IMR-90 (cell line): ENCODE measurements around the gene ZSCAN10. TPM values are rescaled to one million over a fixed set of nuclear protein-coding genes. Genes with fewer than 3 reads are reported as not detected.

Experiments used
- ATAC-seq: fragments of 200-7000 bp; cut with Tn5 transposase; 2 replicates; pipeline ENCODE4 v1.9.1; 2020; ENCODE audit warnings: low read depth, mild to moderate bottlenecking, moderate library complexity
- BruUV-seq: library from RNA; stranded (reverse); fragments of 400-500 nt; replicated peaks from 2 replicates; lab custom pipeline; 2021; lab: Mats Ljungman, UMichigan
- CTCF ChIA-PET: fragments of 300-600 bp; formaldehyde crosslinking; extraction: SDS; loops from one replicate; lab custom pipeline; 2021; ENCODE audit warnings: antibody characterized with exemption; lab: Yijun Ruan, JAX
- POLR2A ChIA-PET: fragments of 300-600 bp; sonication (Branson Sonifier 250); formaldehyde crosslinking; loops from one replicate; lab custom pipeline; 2022; ENCODE audit warnings: antibody characterized with exemption; ENCODE audit not compliant: unreplicated experiment; lab: Charles Lee
- DNase-seq: peaks from one replicate; pipeline ENCODE4 v3.0.0; 2013
- H2AFZ ChIP-seq: replicated peaks from 2 replicates; pipeline ENCODE3; 2013; ENCODE audit warnings: low read length, mild to moderate bottlenecking; ENCODE audit not compliant: poor library complexity
- H2AK5ac ChIP-seq: 2 replicates; pipeline ENCODE4 v1.6.1; 2013; ENCODE audit warnings: low read depth, low read length, inconsistent platforms
- H2AK9ac ChIP-seq: replicated peaks from 2 replicates; pipeline ENCODE3; 2013; ENCODE audit warnings: mild to moderate bottlenecking, low read depth, low read length, moderate library complexity; ENCODE audit not compliant: poor library complexity
- H2BK120ac ChIP-seq: 2 replicates; pipeline ENCODE4 v1.6.1; 2013; ENCODE audit warnings: low read depth, low read length, inconsistent platforms
- H2BK15ac ChIP-seq: 3 replicates; pipeline ENCODE4 v1.6.1; 2013; ENCODE audit warnings: low read depth, low read length, inconsistent platforms
- H2BK20ac ChIP-seq: 2 replicates; pipeline ENCODE4 v1.6.1; 2013; ENCODE audit warnings: low read depth, mild to moderate bottlenecking, inconsistent platforms, low read length, moderate library complexity
- H2BK5ac ChIP-seq: 2 replicates; pipeline ENCODE4 v1.6.1; 2013; ENCODE audit warnings: mild to moderate bottlenecking, low read depth, low read length, inconsistent platforms; ENCODE audit not compliant: poor library complexity, severe bottlenecking
- H3K14ac ChIP-seq: replicated peaks from 2 replicates; pipeline ENCODE4 v1.6.1; 2013; ENCODE audit warnings: low read depth, low read length, inconsistent platforms
- H3K18ac ChIP-seq: 2 replicates; pipeline ENCODE4 v1.6.1; 2013; ENCODE audit warnings: low read depth, low read length, control low read depth
- H3K23ac ChIP-seq: 2 replicates; pipeline ENCODE4 v1.6.1; 2013; ENCODE audit warnings: low read depth, low read length, inconsistent platforms
- H3K27ac ChIP-seq: 2 replicates; pipeline ENCODE4 v1.5.1; 2013; ENCODE audit warnings: mild to moderate bottlenecking, control low read depth, low read length; ENCODE audit not compliant: insufficient read depth
- H3K27me3 ChIP-seq: 2 replicates; pipeline ENCODE4 v1.6.1; 2013; ENCODE audit warnings: low read length; ENCODE audit not compliant: control insufficient read depth, insufficient read depth
- H3K36me3 ChIP-seq: 2 replicates; pipeline ENCODE4 v1.6.1; 2013; ENCODE audit warnings: low read length, mixed read lengths; ENCODE audit not compliant: control insufficient read depth, insufficient read depth
- H3K4ac ChIP-seq: 2 replicates; pipeline ENCODE4 v1.6.1; 2013; ENCODE audit warnings: low read depth, low read length, inconsistent platforms
- H3K4me1 ChIP-seq: 2 replicates; pipeline ENCODE4 v1.6.1; 2013; ENCODE audit warnings: low read length, mixed read lengths; ENCODE audit not compliant: control insufficient read depth, insufficient read depth
- H3K4me2 ChIP-seq: 2 replicates; pipeline ENCODE4 v1.6.1; 2013; ENCODE audit warnings: low read depth, mild to moderate bottlenecking, control low read depth, low read length, moderate library complexity
- H3K4me3 ChIP-seq: 2 replicates; pipeline ENCODE4 v1.5.1; 2013; ENCODE audit warnings: low read depth, mild to moderate bottlenecking, control low read depth, low read length, moderate library complexity; ENCODE audit not compliant: insufficient read depth
- H3K56ac ChIP-seq: 2 replicates; pipeline ENCODE4 v1.6.1; 2013; ENCODE audit warnings: low read length, inconsistent platforms; ENCODE audit not compliant: insufficient read depth; ENCODE audit errors: extremely low read depth
- H3K79me1 ChIP-seq, 2 experiments: 2 replicates each; pipeline ENCODE4 v1.6.1; 2013; ENCODE audit warnings: low read length in 2 of 2, inconsistent platforms in 1 of 2, low read depth in 1 of 2
- H3K9ac ChIP-seq: 2 replicates; pipeline ENCODE4 v1.6.1; 2013; ENCODE audit warnings: low read depth, low read length, control low read depth
- H3K9me1 ChIP-seq: 2 replicates; pipeline ENCODE4 v1.6.1; 2013; ENCODE audit warnings: low read length, inconsistent platforms; ENCODE audit not compliant: insufficient read depth
- H3K9me3 ChIP-seq: 2 replicates; pipeline ENCODE4 v1.6.1; 2013; ENCODE audit warnings: low read length; ENCODE audit not compliant: control insufficient read depth, insufficient read depth
- H4K20me1 ChIP-seq: 2 replicates; pipeline ENCODE4 v1.6.1; 2013; ENCODE audit warnings: low read length, inconsistent platforms; ENCODE audit not compliant: insufficient read depth
- H4K5ac ChIP-seq: 2 replicates; pipeline ENCODE4 v1.6.1; 2013; ENCODE audit warnings: mild to moderate bottlenecking, low read depth, low read length, control low read depth
- H4K8ac ChIP-seq, 2 experiments: 2 replicates each; pipeline ENCODE4 v1.6.1; 2013; ENCODE audit warnings: low read depth in 2 of 2, low read length in 2 of 2, control low read depth in 1 of 2, inconsistent platforms in 1 of 2
- H4K91ac ChIP-seq: 2 replicates; pipeline ENCODE4 v1.6.1; 2013; ENCODE audit warnings: low read depth, low read length, inconsistent platforms; ENCODE audit not compliant: insufficient read depth
- CHD1 ChIP-seq: IDR thresholded peaks from 2 replicates; pipeline ENCODE4 v1.6.1; 2012; ENCODE audit warnings: low read depth, low read length, improper control_type of control experiment
- MAZ ChIP-seq: IDR thresholded peaks from 2 replicates; pipeline ENCODE4 v1.6.1; 2012; ENCODE audit warnings: low read depth, mild to moderate bottlenecking, low read length, improper control_type of control experiment, moderate library complexity, borderline replicate concordance
- RAD21 ChIP-seq: IDR thresholded peaks from 2 replicates; pipeline ENCODE4 v1.6.1; 2012; ENCODE audit warnings: low read length, improper control_type of control experiment
- RCOR1 ChIP-seq: IDR thresholded peaks from 2 replicates; pipeline ENCODE4 v1.6.1; 2012; ENCODE audit warnings: mild to moderate bottlenecking, low read length, improper control_type of control experiment; ENCODE audit not compliant: insufficient replicate concordance
- WGBS, 2 experiments: methylation state at CpG; one replicate each; pipeline versions ENCODE4 v1.1.5 to v1.1.7; 2013; ENCODE audit warnings: missing lambda C conversion rate in 2 of 2; ENCODE audit not compliant: insufficient read length in 1 of 2; ENCODE audit errors: extremely low coverage in 2 of 2; 5-methylcytosine and 5-hydroxymethylcytosine counted together
- dilution Hi-C: fragments of 300-500 bp; cut with HindIII; formaldehyde crosslinking; loops from one replicate; pipeline ENCODE4 v1.14.3; 2018; ENCODE audit warnings: low sequenced_read_pairs; ENCODE audit not compliant: unreplicated experiment
- in situ Hi-C: fragments of 300-500 bp; cut with MboI; formaldehyde crosslinking; loops from 3 replicates; pipeline ENCODE4 v1.14.3; 2019; ENCODE audit warnings: low sequenced_read_pairs, inconsistent platforms, mixed read lengths
- intact Hi-C: fragments of 100-400 bp; cut with micrococcal nuclease; formaldehyde crosslinking; loops from 2 replicates; pipeline ENCODE4 v1.10.0; 2022
- polyA plus RNA-seq, 3 experiments: library from polyadenylated mRNA; depleted of rRNA; stranded (reverse); fragments of >200 nt; gene quantifications; 2 replicates each; pipeline ENCODE4 v1.2.3, GENCODE V29; 2012; ENCODE audit warnings: low replicate concordance in 1 of 3
- total RNA-seq: library from RNA; depleted of rRNA; stranded (reverse); fragments of >200 nt; gene quantifications from 2 replicates; pipeline ENCODE4 v1.2.3, GENCODE V29; 2012
- TF ChIP-seq, protein P1 (sequence below): fragments of 150-350 bp; IDR thresholded peaks from 2 replicates; pipeline ENCODE4 v1.6.1; 2016; ENCODE audit warnings: low read depth, mild to moderate bottlenecking, low read length, moderate library complexity, borderline replicate concordance

Gene ZSCAN10
- total and polyA plus RNA-seq, 2 of the 4 experiments (the other 2 are of a cell fraction) = not detected

DNA sequence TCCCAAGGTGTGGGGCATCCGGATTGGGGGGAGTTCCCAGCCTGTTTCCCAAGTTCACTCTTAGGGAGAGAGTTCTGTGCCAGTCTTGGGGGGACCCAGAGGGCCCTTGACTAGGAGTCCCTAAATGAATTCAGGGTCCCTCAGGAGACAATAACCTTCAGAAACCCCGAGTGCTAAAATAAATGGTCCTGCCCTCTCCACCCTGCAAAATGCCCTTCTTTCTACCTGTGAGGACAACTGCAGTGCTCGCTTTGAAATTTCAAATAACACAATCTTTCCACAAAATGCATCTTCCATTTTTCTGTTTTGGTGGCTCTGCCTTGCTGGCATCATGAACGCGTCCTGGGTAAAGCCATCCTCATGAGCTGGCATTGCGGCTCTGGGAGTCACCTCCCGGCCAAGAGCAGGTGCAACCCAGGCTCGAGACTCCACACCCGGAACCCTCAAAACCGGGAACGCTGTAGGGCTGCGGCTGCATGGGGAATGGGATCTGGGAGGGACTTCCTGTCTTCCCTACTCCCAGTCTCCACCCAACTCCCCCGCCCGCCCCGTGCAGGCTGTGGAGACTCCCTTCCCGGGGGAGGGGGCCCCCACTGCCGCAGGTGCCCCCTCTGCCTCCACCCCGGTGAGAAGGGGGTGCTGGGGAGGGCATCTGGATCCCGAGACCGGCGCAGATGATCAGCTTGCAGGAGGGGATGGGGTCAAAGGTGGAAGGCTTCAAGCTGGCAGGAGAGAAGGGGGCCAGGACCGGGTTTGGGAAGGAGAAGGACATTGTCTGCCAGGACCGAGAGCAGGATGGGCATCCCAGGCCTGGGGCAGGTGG lies 13.2 kb upstream of the ZSCAN10 start, which contains the start of gene ZNF205:
Gene ZNF205, plus strand, starts transcription at position 529 of the 823 bp plus-strand sequence. CDS start 845 bp downstream, outside the sequence.
- Histone ChIP-seq H3K14ac (peak within 1 kb of the TSS; percentile 87), H3K4ac (peak within 1 kb of the TSS; percentile 73), H3K9me3 (no peaks in the 10 kb centered on the region), H3K4me3 (peak within 1 kb of the TSS; percentile 88), H3K18ac (0 out of 2 replicates have a peak within 1 kb of the TSS, but pooled peaks have one; percentile 16), H3K9ac (peak within 1 kb of the TSS; percentile 91), H2BK120ac (no peak within 1 kb of the TSS), H2BK20ac (no peak within 1 kb of the TSS), H4K91ac (peak within 1 kb of the TSS; percentile 49; the same call in 1 of the 2 replicates), H4K5ac (peak within 1 kb of the TSS; percentile 91), H3K9me1 (peaks cover 2% of the 10 kb centered on the region; the same call in 1 of the 2 replicates), H2BK15ac (no peak within 1 kb of the TSS), H3K23ac (peak within 1 kb of the TSS; percentile 73), H2AK9ac (peak within 1 kb of the TSS; percentile 97), H2AFZ (peak within 1 kb of the TSS; percentile 93), H2AK5ac (peak within 1 kb of the TSS; percentile 91), H4K8ac (peak within 1 kb of the TSS; percentile 93 to 100), H3K56ac (peak within 1 kb of the TSS; percentile 43; the same call in 1 of the 2 replicates), H3K79me1 (peaks cover 27 to 34% of the 10 kb centered on the region in 2 experiments), H3K4me2 (peak within 1 kb of the TSS; percentile 95), H2BK5ac (peak within 1 kb of the TSS; percentile 49), H3K27ac (peak within 1 kb of the TSS; percentile 79), H4K20me1 (no peaks in the 10 kb centered on the region), H3K27me3 (no peaks in the 10 kb centered on the region), H3K4me1 (peaks cover 9% of the 10 kb centered on the region), H3K36me3 (peaks cover 18% of the 10 kb centered on the region)
- POLR2A ChIA-PET = no interaction called here
- in situ Hi-C loops (no loop called here), intact Hi-C loops (no loop called here), dilution Hi-C loops (no loop called here)
- ATAC-seq = peak; percentile 98
- CTCF ChIA-PET = interaction anchor here (1.2 kb wide), 1 partner anchor 18 kb away, joined by 3 read pairs; no protein-coding TSS in a partner anchor
- no TSS peak for BruUV-seq
- TF ChIP-seq RAD21 (no peak), RCOR1 (peak; percentile 66), CHD1 (no peak), MAZ (peak; percentile 88)
- TF ChIP-seq, protein P1, sequence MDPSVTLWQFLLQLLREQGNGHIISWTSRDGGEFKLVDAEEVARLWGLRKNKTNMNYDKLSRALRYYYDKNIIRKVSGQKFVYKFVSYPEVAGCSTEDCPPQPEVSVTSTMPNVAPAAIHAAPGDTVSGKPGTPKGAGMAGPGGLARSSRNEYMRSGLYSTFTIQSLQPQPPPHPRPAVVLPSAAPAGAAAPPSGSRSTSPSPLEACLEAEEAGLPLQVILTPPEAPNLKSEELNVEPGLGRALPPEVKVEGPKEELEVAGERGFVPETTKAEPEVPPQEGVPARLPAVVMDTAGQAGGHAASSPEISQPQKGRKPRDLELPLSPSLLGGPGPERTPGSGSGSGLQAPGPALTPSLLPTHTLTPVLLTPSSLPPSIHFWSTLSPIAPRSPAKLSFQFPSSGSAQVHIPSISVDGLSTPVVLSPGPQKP = no peak
- DNase-seq = peak; percentile 70
- WGBS, 2 experiments = 1% methylated on average over 7 of the region's 23 CpGs; no CpG with 5 or more reads in 1 of the 2 experiments
